Hepatocyte (in vitro differentiated cells): ENCODE results near the gene REM2. TPM values are rescaled to one million over a fixed set of nuclear protein-coding genes. Genes with fewer than 3 reads are reported as not detected.
"Not testable (repeated sequence)": the region's sequence is repeated elsewhere in the genome, so short reads cannot be mapped to it uniquely, and the experiment has no call there.

Source experiments
- DNase-seq: peaks from one replicate; pipeline ENCODE4 v3.0.0-alpha.2; 2016; ENCODE audit warnings: low spot score
- H2AFZ ChIP-seq: fragments of 200-600 bp; sonication (generic); 2 replicates; pipeline ENCODE4 v1.6.0; 2016; ENCODE audit warnings: antibody characterized with exemption, mild to moderate bottlenecking
- H3K27ac ChIP-seq: fragments of 200-600 bp; sonication (generic); 2 replicates; pipeline ENCODE4 v1.5.1; 2016; ENCODE audit warnings: mild to moderate bottlenecking
- H3K27me3 ChIP-seq: fragments of 200-600 bp; sonication (generic); 2 replicates; pipeline ENCODE4 v1.6.1; 2016
- H3K36me3 ChIP-seq: fragments of 200-600 bp; sonication (generic); replicated peaks from 2 replicates; pipeline ENCODE4 v1.5.1; 2016; ENCODE audit warnings: low read depth; ENCODE audit not compliant: insufficient read depth
- H3K4me1 ChIP-seq: fragments of 200-600 bp; sonication (generic); 2 replicates; pipeline ENCODE4 v1.5.1; 2016; ENCODE audit warnings: mild to moderate bottlenecking, moderate library complexity; ENCODE audit not compliant: insufficient read depth
- H3K4me2 ChIP-seq: fragments of 200-600 bp; sonication (generic); 2 replicates; pipeline ENCODE4 v1.6.0; 2016
- H3K4me3 ChIP-seq: fragments of 200-600 bp; sonication (generic); 2 replicates; pipeline ENCODE4 v1.5.1; 2016; ENCODE audit warnings: mild to moderate bottlenecking
- H3K79me2 ChIP-seq: fragments of 200-600 bp; sonication (generic); 2 replicates; pipeline ENCODE4 v1.6.0; 2017; ENCODE audit warnings: mild to moderate bottlenecking
- H3K9me2 ChIP-seq: fragments of 200-600 bp; sonication (generic); replicated peaks from 2 replicates; pipeline ENCODE4 v1.6.0; 2017; ENCODE audit warnings: mild to moderate bottlenecking; ENCODE audit not compliant: insufficient read depth
- H3K9me3 ChIP-seq: fragments of 200-600 bp; sonication (generic); 2 replicates; pipeline ENCODE4 v1.5.1; 2016; ENCODE audit warnings: low read depth, mild to moderate bottlenecking
- H4K20me1 ChIP-seq: fragments of 200-600 bp; sonication (generic); 2 replicates; pipeline ENCODE4 v1.6.0; 2016; ENCODE audit warnings: mild to moderate bottlenecking; ENCODE audit not compliant: insufficient read depth, poor library complexity, severe bottlenecking
- EZH2 ChIP-seq: fragments of 200-600 bp; sonication (generic); IDR thresholded peaks from 2 replicates; pipeline ENCODE4 v1.6.1; 2016; ENCODE audit warnings: antibody characterized with exemption, mild to moderate bottlenecking, borderline replicate concordance
- EZH2phosphoT487 ChIP-seq: fragments of 200-600 bp; sonication (generic); IDR thresholded peaks from one replicate; pipeline ENCODE4 v1.6.1; 2018; ENCODE audit warnings: antibody characterized with exemption, mild to moderate bottlenecking, low read depth, moderate library complexity; ENCODE audit not compliant: unreplicated experiment, severe bottlenecking
- WGBS: methylation state at CpG from one replicate; pipeline ENCODE4 v1.1.6; 2016; ENCODE audit warnings: low lambda C conversion rate; ENCODE audit errors: missing lambda C conversion rate; 5-methylcytosine and 5-hydroxymethylcytosine counted together
- polyA plus RNA-seq: library from polyadenylated mRNA; unstranded; fragments of >200 nt; fragmentation: Nextera tagmentation; extraction: Ambion mirVana; gene quantifications from 2 replicates; pipeline ENCODE4 v1.2.1, GENCODE V29; 2016
- total RNA-seq: library from RNA; depleted of rRNA; stranded (reverse); fragments of >200 nt; gene quantifications from 2 replicates; pipeline ENCODE4 v1.2.3, GENCODE V29; 2014
- TF ChIP-seq, protein P1 (sequence below): fragments of 200-600 bp; sonication (generic); IDR thresholded peaks from 2 replicates; pipeline ENCODE4 v1.5.1; 2016; ENCODE audit warnings: antibody characterized with exemption, mild to moderate bottlenecking; ENCODE audit not compliant: poor library complexity

REM2 gene
- total and polyA plus RNA-seq, 2 experiments from 2014 or later, result 1.9 to 5.5 TPM

DNA sequence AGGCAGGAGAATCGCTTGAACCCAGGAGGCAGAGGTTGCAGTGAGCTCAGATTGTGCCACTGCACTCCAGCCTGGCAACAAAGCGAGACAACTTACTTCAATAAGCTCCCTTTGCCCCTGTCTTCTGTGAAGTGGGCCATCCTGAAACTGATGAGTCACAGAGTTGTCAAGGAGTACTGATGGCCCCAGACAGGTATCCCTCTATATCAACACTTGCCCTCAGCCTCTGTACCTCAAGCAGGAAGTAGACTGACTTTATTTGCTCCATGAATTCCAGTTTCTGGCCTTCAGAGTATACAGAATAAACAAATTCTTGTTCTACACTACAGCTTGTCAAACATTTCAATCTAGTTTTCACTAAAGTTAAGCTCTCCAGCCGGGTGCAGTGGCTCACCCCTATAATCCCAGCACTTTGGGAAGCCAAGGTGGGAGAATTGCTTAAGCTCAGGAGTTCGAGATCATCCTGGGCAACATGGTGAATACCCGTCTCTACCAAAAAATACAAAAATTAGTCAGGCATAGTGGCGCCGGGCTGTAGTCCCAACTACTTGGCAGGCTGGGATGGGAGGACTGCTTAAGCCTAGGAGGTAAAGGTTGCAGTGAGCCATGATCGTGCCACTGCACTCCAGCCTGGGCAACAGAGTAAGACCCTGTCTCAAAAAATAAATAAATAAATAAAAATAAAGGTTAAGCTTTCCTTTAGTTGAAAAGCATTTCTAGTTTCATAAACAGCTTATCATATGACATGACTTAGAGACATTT lies 27.9 kb upstream of the REM2 start:
- DNase-seq, result peak; percentile 61
- H2AFZ ChIP-seq, result no peak overlapping the region
- peak overlapping the region; percentile 72 for H3K27ac ChIP-seq
- WGBS, result 84% methylated on average over 8 of the region's 8 CpGs
- H3K4me3 ChIP-seq, result no peak overlapping the region
- H3K4me2 ChIP-seq, result no peak overlapping the region
- H4K20me1 ChIP-seq, result no peaks in the 10 kb centered on the region
- no peaks in the 10 kb centered on the region for H3K36me3 ChIP-seq
- TF ChIP-seq, protein P1, sequence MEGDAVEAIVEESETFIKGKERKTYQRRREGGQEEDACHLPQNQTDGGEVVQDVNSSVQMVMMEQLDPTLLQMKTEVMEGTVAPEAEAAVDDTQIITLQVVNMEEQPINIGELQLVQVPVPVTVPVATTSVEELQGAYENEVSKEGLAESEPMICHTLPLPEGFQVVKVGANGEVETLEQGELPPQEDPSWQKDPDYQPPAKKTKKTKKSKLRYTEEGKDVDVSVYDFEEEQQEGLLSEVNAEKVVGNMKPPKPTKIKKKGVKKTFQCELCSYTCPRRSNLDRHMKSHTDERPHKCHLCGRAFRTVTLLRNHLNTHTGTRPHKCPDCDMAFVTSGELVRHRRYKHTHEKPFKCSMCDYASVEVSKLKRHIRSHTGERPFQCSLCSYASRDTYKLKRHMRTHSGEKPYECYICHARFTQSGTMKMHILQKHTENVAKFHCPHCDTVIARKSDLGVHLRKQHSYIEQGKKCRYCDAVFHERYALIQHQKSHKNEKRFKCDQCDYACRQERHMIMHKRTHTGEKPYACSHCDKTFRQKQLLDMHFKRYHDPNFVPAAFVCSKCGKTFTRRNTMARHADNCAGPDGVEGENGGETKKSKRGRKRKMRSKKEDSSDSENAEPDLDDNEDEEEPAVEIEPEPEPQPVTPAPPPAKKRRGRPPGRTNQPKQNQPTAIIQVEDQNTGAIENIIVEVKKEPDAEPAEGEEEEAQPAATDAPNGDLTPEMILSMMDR, result no peak
- TF ChIP-seq EZH2phosphoT487 (no peak), EZH2 (no peak)
- H3K79me2 ChIP-seq, result no peaks in the 10 kb centered on the region
- no peaks in the 10 kb centered on the region for H3K27me3 ChIP-seq
- H3K9me3 ChIP-seq, result no peaks in the 10 kb centered on the region
- peaks cover 15% of the 10 kb centered on the region for H3K4me1 ChIP-seq
- no peaks in the 10 kb centered on the region for H3K9me2 ChIP-seq

DNA sequence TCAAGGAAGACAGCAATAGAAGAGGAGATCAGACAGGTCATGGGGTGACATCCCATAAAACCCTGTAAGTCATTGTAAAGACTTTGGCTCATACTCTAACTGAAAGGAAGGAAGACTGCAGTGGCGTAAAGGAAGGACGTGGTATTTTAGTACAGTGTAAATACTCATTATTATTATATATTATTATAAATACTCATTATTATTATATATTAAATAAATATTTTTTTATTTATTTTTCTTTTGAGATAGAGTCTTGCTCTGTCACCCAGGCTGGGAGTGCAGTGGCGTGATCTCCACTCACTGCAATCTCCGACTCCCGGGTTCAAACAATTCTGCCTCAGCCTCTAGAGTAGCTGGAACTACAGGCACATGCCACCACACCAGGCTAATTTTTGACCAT lies 26.6 kb upstream of the REM2 start:
- no peaks in the 10 kb centered on the region for H3K36me3 ChIP-seq
- H3K27me3 ChIP-seq, result no peaks in the 10 kb centered on the region
- H3K27ac ChIP-seq, result no peak overlapping the region
- no peak overlapping the region for H2AFZ ChIP-seq
- H3K4me3 ChIP-seq, result no peak overlapping the region
- TF ChIP-seq, protein P1, result no peak
- TF ChIP-seq EZH2phosphoT487, result no peak
- no peak for TF ChIP-seq EZH2
- peaks cover 10% of the 10 kb centered on the region for H3K4me1 ChIP-seq
- no peaks in the 10 kb centered on the region for H4K20me1 ChIP-seq
- H3K79me2 ChIP-seq, result no peaks in the 10 kb centered on the region
- WGBS, result 99% methylated on average over 5 of the region's 5 CpGs
- H3K4me2 ChIP-seq, result no peak overlapping the region
- H3K9me2 ChIP-seq, result no peaks in the 10 kb centered on the region
- DNase-seq, result no peak
- no peaks in the 10 kb centered on the region for H3K9me3 ChIP-seq

DNA sequence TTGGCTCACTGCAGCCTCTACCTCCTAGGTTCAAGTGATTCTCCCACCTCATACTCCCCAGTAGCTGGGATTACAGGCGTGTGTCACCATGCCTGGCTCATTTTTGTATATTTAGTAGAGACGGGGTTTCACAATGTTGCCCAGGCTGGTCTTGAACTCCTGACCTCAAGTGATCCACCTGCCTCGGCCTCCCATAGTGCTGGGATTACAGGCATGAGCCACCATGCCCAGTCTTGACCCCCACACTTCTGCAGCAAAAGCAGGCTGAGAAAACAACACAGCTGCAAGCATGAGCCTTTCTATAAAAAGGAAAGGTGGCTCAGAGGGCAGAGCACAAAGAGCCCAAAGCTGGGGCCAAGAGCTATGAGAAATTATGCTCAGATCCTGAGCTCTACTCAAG lies 22.6 kb upstream of the REM2 start:
- H3K9me3 ChIP-seq, H3K9me2 ChIP-seq, H3K27ac ChIP-seq, H2AFZ ChIP-seq, H3K4me1 ChIP-seq, H3K36me3 ChIP-seq, H3K27me3 ChIP-seq, H3K79me2 ChIP-seq, H3K4me3 ChIP-seq, DNase-seq, H4K20me1 ChIP-seq, H3K4me2 ChIP-seq: not testable (repeated sequence)
- WGBS, result 87% methylated on average over 3 of the region's 3 CpGs

DNA sequence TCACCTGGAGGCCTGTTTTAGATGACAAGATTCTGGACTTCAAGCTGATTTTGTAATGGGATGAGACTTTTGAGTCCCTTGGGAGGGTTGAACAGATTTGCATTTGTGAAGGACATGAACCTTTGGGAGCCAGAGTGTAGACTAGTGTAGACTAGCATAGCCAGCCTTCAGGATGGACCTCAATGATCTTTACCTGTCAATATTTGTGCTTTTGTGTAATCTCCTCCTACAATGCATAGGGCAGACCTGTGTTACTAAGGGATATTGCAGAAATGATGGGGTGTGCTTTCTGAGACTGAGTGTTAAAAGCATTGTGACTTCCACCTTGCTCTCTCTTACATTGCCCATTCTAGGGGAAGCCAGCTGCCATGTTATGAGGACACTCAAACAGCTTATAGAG lies 21.4 kb upstream of the REM2 start:
- no peak for DNase-seq
- TF ChIP-seq EZH2phosphoT487 (no peak), EZH2 (no peak)
- TF ChIP-seq, protein P1, result no peak
- H3K9me2 ChIP-seq, result no peaks in the 10 kb centered on the region
- H3K27ac ChIP-seq, result no peak overlapping the region
- no peaks in the 10 kb centered on the region for H3K36me3 ChIP-seq
- no peaks in the 10 kb centered on the region for H3K4me1 ChIP-seq
- H3K79me2 ChIP-seq, result no peaks in the 10 kb centered on the region
- H3K4me2 ChIP-seq, result no peak overlapping the region
- H3K27me3 ChIP-seq, result no peaks in the 10 kb centered on the region
- H3K9me3 ChIP-seq, result no peaks in the 10 kb centered on the region
- H4K20me1 ChIP-seq, result no peaks in the 10 kb centered on the region
- no peak overlapping the region for H3K4me3 ChIP-seq
- H2AFZ ChIP-seq, result no peak overlapping the region
